GM12892 (cell line): ENCODE results near the gene TECPR1.

Experiments
- DNase-seq: peaks from one replicate; pipeline ENCODE4 v3.0.0; 2011; ENCODE audit not compliant: insufficient read length
- FAIRE-seq: peaks from 2 replicates; lab custom pipeline; 2011; peaks lifted over from hg19 to GRCh38; lab: Jason Lieb, UNC
- POLR2A ChIP-seq: IDR thresholded peaks from 2 replicates; pipeline ENCODE4 v1.6.1; 2011; ENCODE audit warnings: low read depth, low read length, control low read depth
- POLR2AphosphoS5 ChIP-seq: IDR thresholded peaks from 2 replicates; pipeline ENCODE4 v1.6.1; 2011; ENCODE audit warnings: low read depth, low read length, control low read depth
- TAF1 ChIP-seq: IDR thresholded peaks from 2 replicates; pipeline ENCODE4 v1.6.1; 2011; ENCODE audit warnings: low read depth, mild to moderate bottlenecking, control low read depth, low read length, borderline replicate concordance

TECPR1 gene

GRCh38 chr7:98217623-98218582 lies 34.1 kb downstream of the TECPR1 start:
- TF ChIP-seq POLR2AphosphoS5, result no peak
- no peak for TF ChIP-seq TAF1
- no peak for TF ChIP-seq POLR2A
- no peak for FAIRE-seq

DNA sequence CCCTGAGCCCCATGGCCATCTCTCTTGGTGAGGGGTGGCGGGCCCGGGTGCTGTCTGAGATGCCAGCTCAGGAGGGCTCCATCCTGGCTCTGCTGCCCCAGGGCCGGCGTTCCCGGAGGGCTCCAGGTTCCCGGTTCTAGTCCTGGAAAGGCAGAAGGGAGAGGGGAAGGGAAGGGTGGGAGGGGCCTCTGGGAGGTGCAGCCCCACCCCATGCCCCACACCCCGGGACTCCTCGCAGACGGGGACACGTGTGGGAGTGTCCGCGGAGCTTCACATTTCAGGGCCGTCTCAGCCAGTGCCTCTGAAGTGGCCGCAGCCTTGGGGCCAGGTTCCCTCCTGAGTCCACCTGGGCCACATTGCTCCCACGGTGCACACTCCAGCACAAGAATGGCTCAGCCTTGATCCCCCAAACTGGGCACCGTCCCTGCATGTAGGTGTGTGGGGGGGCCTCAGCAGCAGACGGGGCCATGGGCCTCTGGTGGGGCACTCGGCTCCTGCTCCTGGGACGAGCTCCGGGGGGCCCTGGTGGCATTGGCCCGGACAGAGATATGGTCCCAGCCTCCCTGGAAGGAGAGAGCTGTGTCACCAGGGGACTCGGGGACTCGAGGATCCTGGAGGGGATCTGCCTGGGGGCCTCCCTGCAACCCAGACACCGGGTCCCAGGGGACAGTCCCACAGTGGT lies 35.0 kb downstream of the TECPR1 start:
- no peak for FAIRE-seq
- no peak for DNase-seq
- no peak for TF ChIP-seq POLR2AphosphoS5
- TF ChIP-seq TAF1, result no peak
- TF ChIP-seq POLR2A, result no peak

More at GRCh38 chr7:98217623-98218582, 34.1 kb downstream of the TECPR1 start:
- DNase-seq, result no peak

DNA sequence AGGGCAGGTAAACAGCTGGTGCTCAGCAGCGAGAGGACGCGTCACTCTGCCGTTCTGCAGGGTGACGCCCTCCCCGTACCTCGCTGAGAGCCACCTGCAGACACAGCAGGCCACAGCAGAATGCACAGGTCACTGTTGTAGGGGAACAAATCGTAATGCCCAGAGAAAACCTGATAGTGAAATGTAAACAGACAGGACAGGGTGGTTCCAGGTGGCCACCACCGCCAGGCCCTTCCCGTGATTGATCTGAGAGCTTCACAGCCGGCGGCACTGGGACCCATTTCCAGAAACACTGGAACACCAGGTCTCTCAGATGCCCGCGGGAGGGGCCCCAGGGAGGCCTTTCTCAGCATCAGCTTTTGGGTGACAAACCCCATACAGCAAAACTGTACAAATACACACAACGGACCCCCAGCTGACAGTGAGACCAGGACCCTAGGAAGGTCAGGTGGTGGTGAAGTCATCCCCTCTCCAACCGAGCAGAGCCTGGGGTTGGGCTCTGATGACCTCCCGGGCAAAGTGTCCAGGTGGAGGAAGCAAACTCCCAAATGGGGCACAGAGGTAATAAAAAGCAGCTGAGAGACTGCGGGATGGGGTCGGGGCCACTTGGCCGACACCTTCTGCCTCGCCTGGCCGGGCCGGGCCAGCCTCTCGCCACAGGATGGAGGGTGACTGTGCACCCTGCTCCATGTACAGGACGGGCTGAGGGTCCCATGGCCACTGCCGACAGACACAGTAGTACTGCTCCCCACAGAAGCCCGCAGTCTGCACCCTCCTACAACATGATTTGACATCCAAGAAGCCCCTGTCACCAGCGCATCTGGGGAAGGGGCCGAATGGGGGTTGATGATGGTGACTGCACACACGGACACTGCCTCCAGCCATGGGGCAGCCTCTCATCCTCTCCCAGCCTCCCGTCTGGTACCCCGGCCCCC lies 36.2 kb downstream of the TECPR1 start:
- DNase-seq (no peak), FAIRE-seq (no peak)
- no peak for TF ChIP-seq TAF1
- no peak for TF ChIP-seq POLR2A
- no peak for TF ChIP-seq POLR2AphosphoS5

DNA sequence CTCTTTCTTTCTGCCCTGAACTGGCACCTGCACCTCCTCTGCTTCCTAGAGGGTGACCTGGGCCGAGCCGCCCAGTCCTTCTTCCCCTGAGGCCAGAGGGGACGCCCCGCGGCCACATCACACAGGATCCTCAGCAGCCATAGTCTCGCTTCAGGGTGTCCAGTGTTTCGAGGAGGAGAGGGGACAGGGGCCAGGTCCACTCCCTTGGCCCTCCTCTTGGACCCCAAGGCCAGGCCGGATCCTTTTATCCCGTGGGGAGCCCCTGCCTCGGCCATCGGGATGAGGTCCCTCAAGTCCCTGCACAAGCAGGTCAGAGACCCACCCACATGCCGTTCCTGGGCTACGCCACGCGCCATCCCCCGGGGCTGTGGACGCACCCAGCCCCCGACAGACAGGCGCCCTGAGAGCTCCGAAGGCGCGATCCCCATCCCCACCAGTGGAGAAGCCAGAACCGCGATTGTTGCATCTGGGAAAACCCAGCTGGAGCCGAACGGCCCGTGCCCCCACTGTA lies 37.2 kb downstream of the TECPR1 start:
- no peak for TF ChIP-seq POLR2A
- no peak for TF ChIP-seq TAF1
- no peak for TF ChIP-seq POLR2AphosphoS5
- DNase-seq (no peak), FAIRE-seq (no peak)

- DNase-seq (peak; percentile 29), FAIRE-seq (no peak)
- TF ChIP-seq POLR2AphosphoS5 (no peak), TAF1 (no peak), POLR2A (no peak)
Observed at GRCh38 chr7:98213888-98214810, 37.9 kb downstream of the TECPR1 start.

GRCh38 chr7:98213296-98213887 lies 38.6 kb downstream of the TECPR1 start:
- FAIRE-seq (no peak), DNase-seq (peak; percentile 35)
- no peak for TF ChIP-seq POLR2AphosphoS5
- no peak for TF ChIP-seq TAF1
- no peak for TF ChIP-seq POLR2A

DNA sequence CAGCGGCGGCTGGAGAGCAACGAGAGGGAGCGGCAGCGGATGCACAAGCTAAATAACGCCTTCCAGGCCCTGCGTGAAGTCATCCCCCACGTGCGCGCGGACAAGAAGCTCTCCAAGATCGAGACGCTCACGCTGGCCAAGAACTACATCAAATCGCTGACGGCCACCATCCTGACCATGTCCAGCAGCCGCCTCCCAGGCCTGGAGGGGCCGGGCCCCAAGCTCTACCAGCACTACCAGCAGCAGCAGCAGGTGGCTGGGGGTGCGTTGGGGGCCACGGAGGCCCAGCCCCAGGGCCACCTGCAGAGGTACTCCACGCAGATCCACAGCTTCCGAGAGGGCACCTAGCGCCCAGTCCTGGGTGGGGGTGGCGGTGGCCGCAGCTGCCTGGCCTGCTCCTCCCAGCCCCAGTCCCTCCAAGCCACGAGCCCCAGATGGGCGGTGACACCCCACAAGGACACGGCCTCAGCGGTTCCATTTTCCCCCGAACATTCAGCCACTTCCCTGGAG lies 39.4 kb downstream of the TECPR1 start:
- no peak for TF ChIP-seq POLR2AphosphoS5
- TF ChIP-seq POLR2A, result no peak
- TF ChIP-seq TAF1, result no peak
- FAIRE-seq, result no peak
- no peak for DNase-seq

DNA sequence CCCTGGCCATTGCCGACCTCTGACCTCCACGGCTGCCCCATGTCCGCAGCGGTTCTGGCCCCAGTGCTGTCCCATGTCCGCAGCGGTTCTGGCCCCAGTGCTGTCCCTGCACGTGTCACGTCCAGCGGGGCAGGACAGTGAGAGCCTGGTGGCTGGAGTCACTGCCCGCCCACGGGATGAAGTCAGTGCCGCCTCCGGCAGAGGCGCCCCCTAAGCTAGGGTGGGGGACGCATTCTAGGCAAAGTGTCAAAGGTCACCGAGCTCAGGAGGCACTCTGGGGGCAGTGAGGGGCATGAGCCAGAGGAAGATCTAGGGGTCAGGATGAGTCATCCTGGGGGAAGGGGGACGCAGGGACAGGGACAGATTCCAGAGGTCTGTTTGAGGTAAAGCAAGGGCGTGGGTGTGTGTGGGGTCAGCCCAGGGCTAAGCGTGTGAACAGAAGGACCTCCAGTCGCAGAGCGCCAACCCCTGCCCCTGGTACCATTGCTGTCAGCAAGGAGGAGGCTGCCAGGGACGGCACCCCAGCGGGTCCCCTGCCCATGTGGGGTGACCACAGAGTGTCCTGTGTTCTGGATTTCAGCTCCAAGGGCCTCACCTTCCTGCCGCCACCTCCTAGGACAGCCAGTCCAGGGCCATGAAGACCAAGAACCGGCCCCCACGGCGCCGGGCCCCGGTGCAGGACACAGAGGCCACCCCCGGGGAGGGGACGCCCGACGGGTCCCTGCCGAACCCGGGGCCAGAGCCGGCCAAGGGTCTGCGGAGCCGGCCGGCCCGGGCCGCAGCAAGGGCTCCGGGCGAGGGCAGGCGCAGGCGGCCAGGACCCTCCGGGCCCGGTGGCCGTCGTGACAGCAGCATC lies 40.1 kb downstream of the TECPR1 start:
- FAIRE-seq (no peak), DNase-seq (no peak)

DNA sequence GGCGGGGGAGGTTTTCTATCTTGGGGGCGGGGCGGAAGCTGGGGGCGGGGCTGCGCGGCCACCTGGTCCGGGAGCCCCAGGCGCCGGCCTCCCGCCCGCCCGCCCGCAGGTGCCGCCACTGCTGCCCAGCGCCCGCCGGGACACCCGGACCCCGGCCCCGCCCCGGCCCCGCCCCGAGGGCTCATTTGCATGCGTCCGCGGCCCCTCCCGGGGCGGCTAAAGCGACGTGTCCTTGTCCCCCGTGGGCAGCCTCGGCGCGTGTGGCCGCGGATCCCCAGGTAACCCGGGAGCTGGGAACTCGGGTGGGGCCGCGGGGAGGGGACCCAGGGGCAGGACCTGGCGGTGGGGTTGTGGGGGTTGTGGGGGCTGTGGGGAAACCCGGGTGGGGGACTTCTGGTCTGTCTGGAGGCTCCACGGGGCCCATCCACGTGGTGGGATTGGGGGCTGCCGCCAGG lies 40.8 kb downstream of the TECPR1 start, which contains the start of gene BHLHA15:
Gene BHLHA15 (plus strand): TSS at position 219 of the 455 bp plus-strand sequence. CDS start 871 bp downstream, outside the sequence.
- DNase-seq, result peak; percentile 68
- TF ChIP-seq TAF1 (no peak), POLR2AphosphoS5 (no peak), POLR2A (no peak)
- no peak for FAIRE-seq

More for the DNA sequence above, 40.1 kb downstream of the TECPR1 start:
- TF ChIP-seq POLR2AphosphoS5 (no peak), TAF1 (no peak), POLR2A (no peak)
